Measurements from ENCODE around the gene ST6GAL1.

DNA sequence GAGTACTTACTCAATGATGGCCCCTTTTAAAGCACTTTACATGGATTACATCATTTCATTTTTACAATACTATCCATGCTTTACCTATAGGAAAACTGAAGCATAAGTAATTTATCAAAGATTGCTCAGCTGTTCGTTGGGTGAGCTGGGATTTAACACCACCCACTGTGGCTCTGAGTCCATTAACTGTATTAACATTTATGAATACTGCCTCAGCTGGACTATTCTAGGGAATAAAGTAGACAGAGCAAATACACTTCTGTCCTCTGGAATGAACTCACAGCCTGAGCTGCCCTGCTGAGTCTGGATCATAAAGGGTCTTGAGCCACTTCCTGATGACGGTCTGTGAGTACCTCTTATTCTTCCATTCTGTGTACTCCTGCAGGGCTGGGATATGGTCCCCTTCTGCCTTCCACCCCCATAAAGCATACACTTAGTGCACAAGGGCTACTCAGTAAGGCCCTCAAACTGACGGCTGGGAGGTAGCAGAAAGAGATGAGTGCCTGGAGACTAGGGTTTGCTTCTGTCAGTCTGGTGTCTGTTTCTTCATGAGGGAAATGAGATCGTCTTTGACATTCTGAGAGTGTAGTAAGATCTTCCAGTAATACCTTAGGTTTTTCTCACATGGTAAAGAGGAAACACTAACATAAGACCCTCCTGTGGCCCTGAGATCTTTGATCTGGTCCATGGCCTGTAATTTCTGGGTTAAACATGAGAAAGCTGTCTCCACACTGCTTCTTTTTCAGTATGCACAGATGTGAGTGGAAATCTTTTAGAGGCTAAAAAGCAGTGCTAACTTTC is 12.6 kb upstream of the ST6GAL1 start:
- TF ChIP-seq CTCF (conservative IDR thresholded peaks at IDR 0.05; ENCODE audit: low read depth, low read length) (no peak), USF2 (IDR thresholded peaks at IDR 0.05; ENCODE audit: low read depth, low read length) (no peak), SMC3 (IDR thresholded peaks at IDR 0.05; ENCODE audit: low read depth, low read length) (no peak), POLR2A (IDR thresholded peaks at IDR 0.05; ENCODE audit: low read depth, low read length) (no peak), BHLHE40 (IDR thresholded peaks at IDR 0.05; ENCODE audit: low read depth, low read length) (no peak), RAD21 (IDR thresholded peaks at IDR 0.05; ENCODE audit: low read length) (no peak), CEBPB (IDR thresholded peaks at IDR 0.05; ENCODE audit: low read depth, low read length) (no peak), NFE2L2 (IDR thresholded peaks at IDR 0.05; ENCODE audit: low read depth, low read length) (no peak), FOS (IDR thresholded peaks at IDR 0.05; ENCODE audit: low read depth, low read length) (no peak), RCOR1 (IDR thresholded peaks at IDR 0.05; ENCODE audit: insufficient replicate concordance, low read length) (no peak)
- TF ChIP-seq, protein P1, sequence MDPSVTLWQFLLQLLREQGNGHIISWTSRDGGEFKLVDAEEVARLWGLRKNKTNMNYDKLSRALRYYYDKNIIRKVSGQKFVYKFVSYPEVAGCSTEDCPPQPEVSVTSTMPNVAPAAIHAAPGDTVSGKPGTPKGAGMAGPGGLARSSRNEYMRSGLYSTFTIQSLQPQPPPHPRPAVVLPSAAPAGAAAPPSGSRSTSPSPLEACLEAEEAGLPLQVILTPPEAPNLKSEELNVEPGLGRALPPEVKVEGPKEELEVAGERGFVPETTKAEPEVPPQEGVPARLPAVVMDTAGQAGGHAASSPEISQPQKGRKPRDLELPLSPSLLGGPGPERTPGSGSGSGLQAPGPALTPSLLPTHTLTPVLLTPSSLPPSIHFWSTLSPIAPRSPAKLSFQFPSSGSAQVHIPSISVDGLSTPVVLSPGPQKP (IDR thresholded peaks at IDR 0.05; ENCODE audit: borderline replicate concordance, low read depth, low read length) = no peak
